HG02678 (cell line): ENCODE measurements around the gene MTFR2.

Experiments
- ATAC-seq: cut with Tn5 transposase; IDR thresholded peaks from one replicate; pipeline ENCODE4 v1.9.1; 2021; ENCODE audit warnings: mild to moderate bottlenecking, moderate library complexity; ENCODE audit not compliant: unreplicated experiment

Gene MTFR2

GRCh38 chr6:136189104-136189503 is 61.0 kb downstream of the MTFR2 start:
- no peak for ATAC-seq

GRCh38 chr6:136188486-136188885 is 61.6 kb downstream of the MTFR2 start:
- no peak for ATAC-seq

- no peak for ATAC-seq
These were observed 63.7 kb downstream of the MTFR2 start for GRCh38 chr6:136186363-136186762.

- no peak for ATAC-seq
These were observed 65.4 kb downstream of the MTFR2 start for GRCh38 chr6:136184738-136185137.

- ATAC-seq, result no peak
These were observed 68.2 kb downstream of the MTFR2 start for GRCh38 chr6:136181861-136182260.

- ATAC-seq, result no peak
These were observed 68.6 kb downstream of the MTFR2 start for GRCh38 chr6:136181512-136181833.
